Glutamatergic neuron (in vitro differentiated cells): ENCODE results near the gene TBC1D25. TPM values are rescaled to one million over a fixed set of nuclear protein-coding genes. Genes with fewer than 3 reads are reported as not detected.

Experiments
- DNase-seq: peaks from one replicate; pipeline ENCODE4 v3.0.0; 2022
- H3K27ac Mint-ChIP-seq: one replicate; pipeline ENCODE4 v1.8.0; 2020; ENCODE audit warnings: mild to moderate bottlenecking, mixed read lengths, inconsistent platforms; ENCODE audit not compliant: unreplicated experiment
- H3K27me3 Mint-ChIP-seq: one replicate; pipeline ENCODE4 v1.8.0; 2020; ENCODE audit warnings: mild to moderate bottlenecking, moderate library complexity, mixed read lengths, inconsistent platforms; ENCODE audit not compliant: unreplicated experiment
- H3K36me3 Mint-ChIP-seq: one replicate; pipeline ENCODE4 v1.8.0; 2020; ENCODE audit warnings: mild to moderate bottlenecking, mixed read lengths, inconsistent platforms; ENCODE audit not compliant: unreplicated experiment
- H3K4me1 Mint-ChIP-seq: one replicate; pipeline ENCODE4 v1.8.0; 2020; ENCODE audit warnings: mild to moderate bottlenecking, low read depth, mixed read lengths, inconsistent platforms; ENCODE audit not compliant: unreplicated experiment
- H3K4me3 Mint-ChIP-seq: one replicate; pipeline ENCODE4 v1.8.0; 2020; ENCODE audit warnings: mild to moderate bottlenecking, mixed read lengths, inconsistent platforms; ENCODE audit not compliant: unreplicated experiment
- H3K9me3 Mint-ChIP-seq: one replicate; pipeline ENCODE4 v1.8.0; 2020; ENCODE audit warnings: mild to moderate bottlenecking, moderate library complexity, mixed read lengths, inconsistent platforms; ENCODE audit not compliant: unreplicated experiment
- CTCF ChIP-seq: fragments of 200-600 bp; sonication (generic); IDR thresholded peaks from one replicate; pipeline ENCODE4 v1.5.0; 2021; ENCODE audit not compliant: partially characterized antibody, unreplicated experiment
- total RNA-seq: library from RNA; stranded (reverse); fragmentation: NEBNext Ultra II Directional; extraction: Animal tissue kit (Norgen Biotek cat#: 25700); gene quantifications from one replicate; pipeline ENCODE4 v1.2.1, GENCODE V29; 2021; ENCODE audit not compliant: unreplicated experiment

Gene TBC1D25
- total RNA-seq, 1 donor from 2014 or later = 34.3 TPM

DNA sequence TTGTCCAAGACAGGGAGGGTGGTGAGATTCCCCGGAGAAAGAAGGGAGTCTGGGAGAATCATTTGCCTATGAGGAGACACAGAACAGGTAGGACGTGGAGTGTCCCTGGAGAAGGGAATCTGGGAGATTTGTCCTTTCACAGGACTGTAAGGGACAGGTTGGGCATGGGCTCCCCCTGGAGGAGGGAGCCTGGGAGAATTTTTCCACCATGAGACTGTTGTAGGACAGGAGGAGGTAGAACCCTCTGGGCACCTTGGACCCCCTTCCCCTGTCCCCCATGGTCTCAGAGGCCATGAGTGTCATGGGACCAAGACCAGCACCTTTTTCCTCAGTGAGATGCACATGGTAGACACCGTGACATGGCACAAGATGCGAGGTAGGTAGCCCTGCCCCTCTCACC is 28.0 kb upstream of the TBC1D25 start:
- peaks cover 3% of the 10 kb centered on the region for H3K9me3 Mint-ChIP-seq
- no peak overlapping the region for H3K4me3 Mint-ChIP-seq
- H3K27ac Mint-ChIP-seq = no peak overlapping the region
- H3K4me1 Mint-ChIP-seq = no peaks in the 10 kb centered on the region
- DNase-seq = no peak
- peaks cover 6% of the 10 kb centered on the region for H3K27me3 Mint-ChIP-seq
- peaks cover 5% of the 10 kb centered on the region for H3K36me3 Mint-ChIP-seq
- no peak for TF ChIP-seq CTCF

GRCh38 chrX:48512371-48512935 is 27.1 kb upstream of the TBC1D25 start:
- no peak for DNase-seq
- Mint-ChIP-seq H3K9me3 (peaks cover 3% of the 10 kb centered on the region), H3K4me1 (no peaks in the 10 kb centered on the region), H3K36me3 (peaks cover 5% of the 10 kb centered on the region), H3K27me3 (peaks cover 6% of the 10 kb centered on the region), H3K4me3 (no peak overlapping the region), H3K27ac (no peak overlapping the region)
- TF ChIP-seq CTCF = no peak

DNA sequence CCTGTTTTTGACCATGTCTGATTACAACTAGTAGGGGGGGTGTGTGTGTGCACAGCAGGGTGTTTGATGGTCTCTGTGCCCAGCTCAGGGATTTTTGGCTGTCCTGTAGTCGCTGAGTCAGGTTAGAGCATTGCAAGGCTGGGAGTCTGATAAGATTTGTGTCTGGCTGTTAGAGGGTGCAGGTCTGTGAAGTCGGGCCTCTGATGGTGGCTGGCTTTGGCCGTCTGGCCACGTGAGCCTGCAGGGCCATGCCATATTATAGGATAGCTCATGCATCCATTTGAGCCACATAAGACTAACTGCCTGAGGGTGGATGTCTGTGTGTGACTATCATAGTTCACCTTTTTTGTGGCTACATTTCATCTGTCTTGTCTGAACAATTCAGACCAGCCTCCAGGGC is 25.8 kb upstream of the TBC1D25 start:
- Mint-ChIP-seq H3K4me3 (no peak overlapping the region), H3K27ac (no peak overlapping the region), H3K9me3 (peaks cover 3% of the 10 kb centered on the region), H3K36me3 (peaks cover 5% of the 10 kb centered on the region), H3K4me1 (no peaks in the 10 kb centered on the region), H3K27me3 (peaks cover 6% of the 10 kb centered on the region)
- TF ChIP-seq CTCF = no peak
- DNase-seq = no peak

GRCh38 chrX:48514126-48514806 is 25.2 kb upstream of the TBC1D25 start:
- H3K4me1 Mint-ChIP-seq = no peaks in the 10 kb centered on the region

More at GRCh38 chrX:48514126-48514806, 25.2 kb upstream of the TBC1D25 start:
- peaks cover 5% of the 10 kb centered on the region for H3K36me3 Mint-ChIP-seq
- TF ChIP-seq CTCF = no peak
- DNase-seq = no peak
- peaks cover 3% of the 10 kb centered on the region for H3K9me3 Mint-ChIP-seq
- peaks cover 6% of the 10 kb centered on the region for H3K27me3 Mint-ChIP-seq
- H3K4me3 Mint-ChIP-seq = no peak overlapping the region
- no peak overlapping the region for H3K27ac Mint-ChIP-seq
